Skin of body (tissue), 1 donor: ENCODE results near the gene ADPGK. TPM values are rescaled to one million over a fixed set of nuclear protein-coding genes. Genes with fewer than 3 reads are reported as not detected.

Experiments
- total RNA-seq: library from RNA; depleted of rRNA; stranded (reverse); fragments of >200 nt; gene quantifications from one replicate; pipeline ENCODE4 v1.2.3, GENCODE V29; 2014

ADPGK gene
- total RNA-seq, 1 donor from 2014 or later = 57.8 TPM

Other genes with a start within 250 kb of the ADPGK start
- 0.10 TPM for gene GOLGA6B, start 129.1 kb downstream of the ADPGK start, total RNA-seq
- not detected for gene HIGD2B, start 97.6 kb downstream of the ADPGK start, total RNA-seq
- 36.1 TPM for gene BBS4, start 97.6 kb downstream of the ADPGK start, total RNA-seq